RWPE2 (cell line): ENCODE results near the gene ANGEL1.
A peak's percentile ranks its signal among the peaks of the same experiment; 100 is the strongest.

Source experiments
- ATAC-seq: fragments of 200-7000 bp; cut with Tn5 transposase; 3 replicates; pipeline ENCODE4 v1.9.1; 2021; ENCODE audit warnings: low read depth
- DNase-seq: peaks from one replicate; pipeline ENCODE4 v3.0.0-alpha.2; 2020; ENCODE audit warnings: low spot score
- H3K27ac ChIP-seq: fragments of 450-650 bp; 2 replicates; pipeline ENCODE4 v1.5.1; 2017; ENCODE audit warnings: mild to moderate bottlenecking; ENCODE audit not compliant: poor library complexity, severe bottlenecking
- H3K27me3 ChIP-seq: fragments of 250-450 bp; sonication (Bioruptor Pico); 2 replicates; pipeline ENCODE4 v1.5.1; 2021; ENCODE audit warnings: mild to moderate bottlenecking, moderate library complexity; ENCODE audit not compliant: insufficient read depth, poor library complexity, severe bottlenecking
- H3K36me3 ChIP-seq: fragments of 250-450 bp; sonication (Bioruptor Pico); 2 replicates; pipeline ENCODE4 v1.5.1; 2020; ENCODE audit warnings: low read depth, mild to moderate bottlenecking, moderate library complexity
- H3K4me1 ChIP-seq: fragments of 250-450 bp; sonication (Bioruptor Pico); 2 replicates; pipeline ENCODE4 v1.5.1; 2021; ENCODE audit warnings: mild to moderate bottlenecking, moderate library complexity; ENCODE audit not compliant: insufficient read depth, poor library complexity, severe bottlenecking
- H3K4me3 ChIP-seq: fragments of 250-450 bp; sonication (Bioruptor Pico); 2 replicates; pipeline ENCODE4 v1.5.1; 2021; ENCODE audit warnings: mild to moderate bottlenecking, moderate library complexity; ENCODE audit not compliant: severe bottlenecking
- H3K9me3 ChIP-seq: fragments of 250-450 bp; sonication (Bioruptor Pico); 2 replicates; pipeline ENCODE4 v1.5.1; 2021; ENCODE audit warnings: mild to moderate bottlenecking, moderate library complexity; ENCODE audit not compliant: severe bottlenecking
- CTCF ChIP-seq: fragments of 450-650 bp; IDR thresholded peaks from one replicate; pipeline ENCODE4 v1.5.1; 2017; ENCODE audit warnings: mild to moderate bottlenecking, moderate library complexity; ENCODE audit not compliant: poor library complexity, severe bottlenecking

The ANGEL1 gene

GRCh38 chr14:76829650-76830421 lies 17.2 kb upstream of the ANGEL1 start:
- no peak for TF ChIP-seq CTCF
- no peaks in the 10 kb centered on the region for H3K4me1 ChIP-seq
- H3K27ac ChIP-seq: no peak overlapping the region
- H3K36me3 ChIP-seq: no peaks in the 10 kb centered on the region
- no peaks in the 10 kb centered on the region for H3K27me3 ChIP-seq
- no peak overlapping the region for H3K4me3 ChIP-seq
- ATAC-seq (no peak), DNase-seq (no peak)
- H3K9me3 ChIP-seq: no peaks in the 10 kb centered on the region

- Histone ChIP-seq H3K9me3 (no peaks in the 10 kb centered on the region), H3K36me3 (no peaks in the 10 kb centered on the region), H3K27ac (no peak overlapping the region), H3K27me3 (no peaks in the 10 kb centered on the region), H3K4me1 (no peaks in the 10 kb centered on the region), H3K4me3 (no peak overlapping the region)
- TF ChIP-seq CTCF: no peak
- DNase-seq: no peak
- no peak for ATAC-seq
These were observed 16.3 kb upstream of the ANGEL1 start for GRCh38 chr14:76829013-76829365.

GRCh38 chr14:76828339-76829012 lies 15.8 kb upstream of the ANGEL1 start:
- Histone ChIP-seq H3K36me3 (no peaks in the 10 kb centered on the region), H3K9me3 (no peaks in the 10 kb centered on the region), H3K27ac (no peak overlapping the region), H3K27me3 (no peaks in the 10 kb centered on the region), H3K4me1 (no peaks in the 10 kb centered on the region), H3K4me3 (no peak overlapping the region)
- no peak for DNase-seq
- no peak for ATAC-seq
- no peak for TF ChIP-seq CTCF

GRCh38 chr14:76827696-76828296 lies 15.1 kb upstream of the ANGEL1 start:
- Histone ChIP-seq H3K36me3 (no peaks in the 10 kb centered on the region), H3K27me3 (no peaks in the 10 kb centered on the region), H3K27ac (no peak overlapping the region), H3K4me3 (no peak overlapping the region), H3K4me1 (no peaks in the 10 kb centered on the region), H3K9me3 (no peaks in the 10 kb centered on the region)
- no peak for DNase-seq
- peak; percentile 43; the same call in 2 of the 3 replicates for ATAC-seq
- TF ChIP-seq CTCF: no peak
